ENCODE data around the gene DOK3. TPM values are rescaled to one million over a fixed set of nuclear protein-coding genes. Genes with fewer than 3 reads are reported as not detected.
A peak's percentile ranks its signal among the peaks of the same experiment; 100 is the strongest.

Gene DOK3
- total and polyA plus RNA-seq, 2 donors (not counting 1 experiment from before 2014, with no cell fraction given), result 103 to 115 TPM

GRCh38 chr5:177504086-177505056, 5.3 kb downstream of the DOK3 start:
- intact Hi-C loops (cut with micrococcal nuclease), result loop anchor here (5.0 kb wide), 1 partner anchor 202 kb away; the partner anchor contains the start of genes PRELID1 and RAB24

More at GRCh38 chr5:177504086-177505056, 5.3 kb downstream of the DOK3 start:
- no peaks in the 10 kb centered on the region for H3K9me3 Mint-ChIP-seq (ENCODE audit: insufficient read depth)
- H3K27me3 Mint-ChIP-seq, result no peaks in the 10 kb centered on the region
- Histone ChIP-seq H3K9me3 (ENCODE audit: control extremely low read depth in 1 of 3, control insufficient read depth in 2 of 3, insufficient read depth in 1 of 3, low read length in 2 of 3) (no peaks in the 10 kb centered on the region), H4K20me1 (ENCODE audit: control insufficient read depth, insufficient read depth, low read length, poor library complexity, severe bottlenecking) (peaks cover 51% of the 10 kb centered on the region), H3K4me3 (ENCODE audit: control extremely low read depth in 1 of 5, extremely low read depth in 1 of 5, insufficient read depth in 1 of 5, low read depth in 2 of 5, low read length in 4 of 5) (no peak overlapping the region), H3K27ac (ENCODE audit: low read length in 2 of 2) (no peak overlapping the region), H3K36me3 (replicated peaks in 1 of 2; ENCODE audit: control extremely low read depth in 1 of 2, control insufficient read depth in 1 of 2, extremely low read depth in 1 of 2, insufficient read depth in 2 of 2, low read length in 1 of 2) (peaks cover 0 to 39% of the 10 kb centered on the region in 2 experiments), H3K27me3 (replicated peaks in 1 of 4; ENCODE audit: control extremely low read depth in 1 of 4, control insufficient read depth in 3 of 4, insufficient read depth in 4 of 4, low read length in 3 of 4) (no peaks in the 10 kb centered on the region), H3K4me1 (ENCODE audit: control insufficient read depth in 2 of 2, insufficient read depth in 2 of 2, low read length in 2 of 2) (peaks cover 46 to 60% of the 10 kb centered on the region in 2 donors), H3K9ac (ENCODE audit: low read length) (no peak overlapping the region), H3K79me2 (ENCODE audit: control insufficient read depth, insufficient read depth, low read length) (peaks cover 24% of the 10 kb centered on the region), H3K4me2 (replicated peaks; ENCODE audit: low read depth, low read length, poor library complexity, severe bottlenecking) (no peak overlapping the region), H2AFZ (ENCODE audit: insufficient read depth, low read depth, low read length, poor library complexity, severe bottlenecking) (no peak overlapping the region)
- ChIA-PET POLR2A (no interaction called here), CTCF (interaction anchor here (0.6 to 4.4 kb wide), 3 partner anchors 49 to 556 kb away, joined by 3 to 51 read pairs (median 3); no protein-coding TSS in a partner anchor)
- TF ChIP-seq CTCF (IDR thresholded peaks at IDR 0.05) (no peak), EZH2 (IDR thresholded peaks at IDR 0.05; ENCODE audit: borderline replicate concordance, insufficient read depth, low read depth, low read length, poor library complexity, severe bottlenecking) (no peak)
- DNase-seq, result peak; percentile 31
- no peak overlapping the region for H3K4me3 Mint-ChIP-seq
- peaks cover 62% of the 10 kb centered on the region for H3K4me1 Mint-ChIP-seq
- 96% methylated on average over 42 of the region's 47 CpGs for WGBS (ENCODE audit: insufficient coverage)
- no peak overlapping the region for H3K27ac Mint-ChIP-seq
- no peak for ATAC-seq (ENCODE audit: low read depth)
